GM12872 (cell line): ENCODE measurements around the gene SLC29A3.
A peak's percentile ranks its signal among the peaks of the same experiment; 100 is the strongest.

Experiments used
- CTCF ChIP-seq: IDR thresholded peaks from 3 replicates; pipeline ENCODE4 v1.5.1; 2011; ENCODE audit warnings: low read depth, mild to moderate bottlenecking, low read length, moderate library complexity; ENCODE audit not compliant: insufficient read depth

SLC29A3 gene

DNA sequence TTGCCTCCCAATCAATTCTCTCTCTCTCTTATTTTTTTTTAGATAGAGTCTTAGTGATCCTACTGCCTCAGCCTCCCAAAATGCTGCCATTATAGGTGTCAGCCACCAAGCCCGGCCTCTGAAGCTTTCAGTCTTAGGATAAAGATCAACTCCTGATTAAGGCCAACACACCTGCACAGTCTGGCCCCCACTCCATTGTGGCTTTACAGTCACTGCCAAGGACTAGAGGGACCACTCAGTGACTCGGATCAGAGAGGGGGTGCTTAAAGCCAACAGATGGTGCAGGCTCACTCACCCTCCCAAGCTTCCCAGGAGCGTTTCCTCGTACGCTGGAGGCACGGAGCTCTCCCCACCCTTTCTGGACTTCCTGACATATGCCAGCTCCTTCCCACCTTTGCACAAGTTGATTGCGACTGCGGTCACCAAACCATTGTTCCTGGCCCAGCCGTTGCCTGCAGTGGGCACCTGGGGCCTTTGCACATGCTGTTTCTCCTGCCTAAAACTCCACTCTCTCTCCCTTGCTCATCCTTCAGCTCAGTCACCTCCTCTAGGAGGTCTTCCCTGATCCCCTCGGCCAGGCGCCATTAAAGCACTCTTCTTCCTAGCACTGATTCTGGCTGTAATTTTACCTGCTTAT is 76.0 kb downstream of the SLC29A3 start:
- TF ChIP-seq CTCF, result no peak

- no peak for TF ChIP-seq CTCF
Measured at GRCh38 chr10:71395621-71396020, 76.6 kb downstream of the SLC29A3 start.

GRCh38 chr10:71396084-71396710 is 77.1 kb downstream of the SLC29A3 start:
- peak; percentile 30; the same call in 2 of the 3 replicates for TF ChIP-seq CTCF

DNA sequence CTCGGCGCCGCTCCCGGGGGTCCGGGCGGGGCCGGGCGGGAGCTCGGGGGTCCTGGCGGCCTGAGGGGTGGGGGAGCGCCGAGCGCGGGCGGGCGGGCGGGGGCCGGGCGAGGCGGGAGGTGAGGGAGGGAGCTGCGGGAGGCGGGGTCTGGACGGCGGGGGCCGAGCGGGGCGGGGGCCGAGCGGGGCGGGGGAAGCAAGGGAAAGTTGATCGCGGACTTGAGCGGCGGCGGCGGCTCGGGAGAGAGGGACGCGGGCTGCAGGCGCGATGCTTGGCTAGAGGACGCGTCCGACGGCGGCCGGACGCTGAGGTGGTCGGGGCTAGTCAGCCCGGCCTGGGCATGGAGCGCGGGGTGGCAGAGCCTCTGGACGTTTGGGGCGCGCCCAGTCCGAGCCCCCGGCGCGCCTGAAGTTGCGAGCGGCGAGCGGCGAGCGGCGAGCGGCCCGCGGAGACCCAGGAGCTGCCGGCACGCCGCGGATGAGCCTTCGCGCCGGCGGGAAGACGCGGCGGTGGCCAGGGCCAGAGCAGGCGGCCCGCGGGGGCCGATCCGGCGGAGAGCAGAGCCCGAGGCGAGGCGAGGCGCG is 77.7 kb downstream of the SLC29A3 start, which contains the start of gene CDH23:
Gene CDH23 (plus strand): TSS at position 210 of the 585 bp plus-strand sequence. CDS start 42,912 bp downstream, outside the sequence.
- no peak for TF ChIP-seq CTCF

DNA sequence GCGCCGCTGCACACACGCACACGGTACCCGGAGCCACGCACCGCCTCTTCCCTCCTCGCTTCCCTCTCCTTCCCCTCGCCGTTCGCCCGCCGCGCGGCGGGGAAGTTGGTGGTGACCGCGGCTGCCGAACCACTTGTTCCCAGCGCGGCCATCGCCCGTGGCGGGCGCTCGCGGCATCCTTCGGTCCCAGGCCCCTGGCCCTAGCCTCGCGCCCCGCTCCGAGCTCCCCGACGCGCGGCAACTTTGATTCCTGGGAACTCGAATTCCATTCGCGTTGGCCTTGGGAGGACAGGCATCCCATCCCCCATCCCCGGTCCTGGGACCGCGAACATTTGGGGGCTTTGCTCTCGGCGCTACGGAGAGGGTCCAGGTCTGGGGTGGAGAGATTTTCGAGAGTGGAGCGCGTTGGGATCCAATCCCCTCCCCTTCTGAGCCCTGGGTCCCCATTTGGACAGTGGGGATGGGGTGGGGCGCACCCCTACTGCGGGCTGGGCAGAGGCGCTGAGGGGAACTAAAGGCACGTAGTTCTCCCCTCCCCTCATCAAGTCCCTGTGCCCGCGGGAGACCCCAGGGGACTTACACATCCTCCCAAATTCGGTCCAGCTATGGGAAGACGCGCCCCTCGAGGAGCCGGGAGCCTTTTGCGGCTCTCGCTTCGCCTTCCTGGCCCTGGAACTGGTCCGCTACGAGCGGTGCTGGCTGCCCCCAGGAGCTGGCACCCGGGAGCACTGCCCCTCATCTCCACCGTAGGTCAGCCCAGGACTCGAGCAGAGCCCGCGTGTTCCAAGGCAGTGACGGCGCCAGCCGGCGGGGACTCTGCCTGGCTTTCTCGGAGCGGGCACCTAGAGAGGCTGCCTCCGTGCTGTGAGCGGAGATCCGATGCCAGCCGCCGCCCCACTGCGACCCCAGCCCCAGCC is 78.5 kb downstream of the SLC29A3 start:
- TF ChIP-seq CTCF, result no peak

GRCh38 chr10:71398976-71399375 is 79.9 kb downstream of the SLC29A3 start:
- no peak for TF ChIP-seq CTCF

GRCh38 chr10:71399946-71400345 is 80.9 kb downstream of the SLC29A3 start:
- no peak for TF ChIP-seq CTCF
